ENCODE measurements around the gene GOPC.

GRCh38 chr6:117592983-117593759 is 9.1 kb downstream of the GOPC start:
- TF ChIP-seq POLR2AphosphoS5 (IDR thresholded peaks at IDR 0.05; ENCODE audit: low read depth) = no peak
- no peak for TF ChIP-seq REST (IDR thresholded peaks at IDR 0.05; ENCODE audit: unreplicated experiment)
- TF ChIP-seq CTCF (conservative IDR thresholded peaks at IDR 0.05; ENCODE audit: low read depth in 2 of 2) = no peak
- no peak for TF ChIP-seq EZH2phosphoT487 (IDR thresholded peaks at IDR 0.05; ENCODE audit: unreplicated experiment)
- no peak for TF ChIP-seq EZH2 (IDR thresholded peaks at IDR 0.05; ENCODE audit: low read depth, unreplicated experiment)
- no peak for TF ChIP-seq CREB1 (CRISPR knock-in tag; IDR thresholded peaks at IDR 0.05; ENCODE audit: low read depth)
- TF ChIP-seq ZNF331 (CRISPR knock-in tag; IDR thresholded peaks at IDR 0.05; ENCODE audit: low read depth) = no peak
- no peak for TF ChIP-seq JUNB (IDR thresholded peaks at IDR 0.05; ENCODE audit: unreplicated experiment)
- TF ChIP-seq ETS1 (IDR thresholded peaks at IDR 0.05) = no peak
- no peak for TF ChIP-seq ZNF114 (CRISPR knock-in tag; IDR thresholded peaks at IDR 0.05)
- no peak for TF ChIP-seq ZNF462 (CRISPR knock-in tag; IDR thresholded peaks at IDR 0.05)
